PC-3 (cell line): ENCODE measurements around the gene GATA3. TPM values are rescaled to one million over a fixed set of nuclear protein-coding genes. Genes with fewer than 3 reads are reported as not detected.

ENCODE experiments used
- ATAC-seq: fragments of 200-7000 bp; cut with Tn5 transposase; 2 replicates; pipeline ENCODE4 v1.9.1; 2020; ENCODE audit warnings: mild to moderate bottlenecking, moderate library complexity
- BruUV-seq: library from RNA; stranded (reverse); fragments of 400-500 nt; replicated peaks from 2 replicates; lab custom pipeline; 2021; lab: Mats Ljungman, UMichigan
- CTCF ChIA-PET: fragments of 300-600 bp; sonication (Branson Sonifier 250); formaldehyde crosslinking; loops from one replicate; lab custom pipeline; 2022; ENCODE audit warnings: antibody characterized with exemption; lab: Charles Lee
- POLR2A ChIA-PET: fragments of 300-600 bp; sonication (Branson Sonifier 250); formaldehyde crosslinking; loops from one replicate; lab custom pipeline; 2022; ENCODE audit warnings: antibody characterized with exemption; ENCODE audit not compliant: unreplicated experiment; lab: Charles Lee
- DNase-seq: peaks from one replicate; pipeline ENCODE4 v3.0.0-alpha.2; 2015
- H2AFZ ChIP-seq: fragments of 300-600 bp; sonication (generic); 2 replicates; pipeline ENCODE4 v1.6.0; 2016; ENCODE audit warnings: antibody characterized with exemption, low read length
- H3F3A ChIP-seq: fragments of 300-600 bp; sonication (generic); one replicate; pipeline ENCODE4 v1.6.0; 2017; ENCODE audit warnings: antibody characterized with exemption, low read length, control low read depth, mild to moderate bottlenecking; ENCODE audit not compliant: unreplicated experiment
- H3K27ac ChIP-seq: fragments of 300-600 bp; sonication (generic); 2 replicates; pipeline ENCODE4 v1.5.1; 2016; ENCODE audit warnings: mild to moderate bottlenecking, low read length
- H3K27me3 ChIP-seq: fragments of 300-600 bp; sonication (generic); 2 replicates; pipeline ENCODE4 v1.6.1; 2016; ENCODE audit warnings: low read length, mixed read lengths
- H3K36me3 ChIP-seq: fragments of 300-600 bp; sonication (generic); 2 replicates; pipeline ENCODE4 v1.6.1; 2016; ENCODE audit warnings: low read depth, mixed run types, low read length, mixed read lengths
- H3K4me1 ChIP-seq: fragments of 300-600 bp; sonication (generic); 2 replicates; pipeline ENCODE4 v1.5.1; 2016; ENCODE audit warnings: low read length; ENCODE audit not compliant: insufficient read depth
- H3K4me2 ChIP-seq: fragments of 300-600 bp; sonication (generic); 2 replicates; pipeline ENCODE4 v1.6.0; 2016; ENCODE audit warnings: low read length
- H3K4me3 ChIP-seq: fragments of 300-600 bp; sonication (generic); 2 replicates; pipeline ENCODE4 v1.5.1; 2016; ENCODE audit warnings: mild to moderate bottlenecking, low read length, mixed read lengths
- H3K79me2 ChIP-seq: fragments of 300-600 bp; sonication (generic); 2 replicates; pipeline ENCODE4 v1.6.1; 2017; ENCODE audit warnings: low read length, mixed read lengths
- H3K9ac ChIP-seq: fragments of 300-600 bp; sonication (generic); 2 replicates; pipeline ENCODE4 v1.6.0; 2016; ENCODE audit warnings: mild to moderate bottlenecking, low read length
- H3K9me2 ChIP-seq: fragments of 300-600 bp; sonication (generic); replicated peaks from 2 replicates; pipeline ENCODE4 v1.6.1; 2016; ENCODE audit warnings: mixed run types, low read length, mixed read lengths
- H3K9me3 ChIP-seq: fragments of 300-600 bp; sonication (generic); 2 replicates; pipeline ENCODE4 v1.6.1; 2016; ENCODE audit warnings: low read length, mixed read lengths
- H4K20me1 ChIP-seq: fragments of 300-600 bp; sonication (generic); 2 replicates; pipeline ENCODE4 v1.6.1; 2016; ENCODE audit warnings: low read length, mixed read lengths
- CTCF ChIP-seq: fragments of 300-600 bp; sonication (generic); conservative IDR thresholded peaks from 2 replicates; pipeline ENCODE4 v1.5.1; 2017; ENCODE audit warnings: antibody characterized with exemption, low read depth, mild to moderate bottlenecking, low read length
- EZH2 ChIP-seq: fragments of 300-600 bp; sonication (generic); IDR thresholded peaks from one replicate; pipeline ENCODE4 v1.6.1; 2017; ENCODE audit warnings: antibody characterized with exemption, mild to moderate bottlenecking, low read length; ENCODE audit not compliant: unreplicated experiment
- EZH2phosphoT487 ChIP-seq: fragments of 300-600 bp; sonication (generic); IDR thresholded peaks from 2 replicates; pipeline ENCODE4 v1.6.1; 2018; ENCODE audit warnings: mild to moderate bottlenecking, antibody characterized with exemption, low read length, borderline replicate concordance
- intact Hi-C: fragments of 100-400 bp; cut with micrococcal nuclease; formaldehyde crosslinking; loops from 2 replicates; pipeline ENCODE4 v1.9.0; 2023
- total RNA-seq: library from RNA; depleted of rRNA; stranded (reverse); fragments of >200 nt; gene quantifications from 2 replicates; pipeline ENCODE4 v1.2.3, GENCODE V29; 2014

The GATA3 gene
- total RNA-seq, 1 experiment from 2014 or later = 2.6 TPM

DNA sequence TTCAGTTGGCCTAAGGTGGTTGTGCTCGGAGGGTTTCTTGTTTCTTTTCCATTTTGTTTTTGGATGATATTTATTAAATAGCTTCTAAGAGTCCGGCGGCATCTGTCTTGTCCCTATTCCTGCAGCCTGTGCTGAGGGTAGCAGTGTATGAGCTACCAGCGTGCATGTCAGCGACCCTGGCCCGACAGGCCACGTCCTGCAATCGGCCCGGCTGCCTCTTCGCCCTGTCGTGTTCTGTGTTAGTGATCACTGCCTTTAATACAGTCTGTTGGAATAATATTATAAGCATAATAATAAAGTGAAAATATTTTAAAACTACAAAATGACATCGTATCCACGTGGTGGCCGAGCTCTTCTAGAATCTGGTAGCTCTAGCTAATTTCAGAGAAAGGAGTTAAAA is 20.4 kb downstream of the GATA3 start:
- Histone ChIP-seq H3K79me2 (no peaks in the 10 kb centered on the region), H3K9me3 (no peaks in the 10 kb centered on the region), H3K27ac (no peak overlapping the region), H3K4me3 (no peak overlapping the region), H3K4me1 (peaks cover 7% of the 10 kb centered on the region; the same call in 1 of the 2 replicates), H3K9ac (no peak overlapping the region), H3F3A (no peaks in the 10 kb centered on the region), H4K20me1 (no peaks in the 10 kb centered on the region), H2AFZ (no peak overlapping the region), H3K27me3 (no peaks in the 10 kb centered on the region), H3K9me2 (no peaks in the 10 kb centered on the region), H3K36me3 (no peaks in the 10 kb centered on the region), H3K4me2 (no peak overlapping the region)
- BruUV-seq = no TSS peak
- intact Hi-C loops = no loop called here
- TF ChIP-seq CTCF (no peak), EZH2 (no peak), EZH2phosphoT487 (no peak)
- ChIA-PET CTCF (no interaction called here), POLR2A (interaction anchor here (0.6 kb wide), 1 partner anchor 12 kb away, joined by 3 read pairs; no protein-coding TSS in a partner anchor)
- no peak for ATAC-seq
- DNase-seq = no peak

DNA sequence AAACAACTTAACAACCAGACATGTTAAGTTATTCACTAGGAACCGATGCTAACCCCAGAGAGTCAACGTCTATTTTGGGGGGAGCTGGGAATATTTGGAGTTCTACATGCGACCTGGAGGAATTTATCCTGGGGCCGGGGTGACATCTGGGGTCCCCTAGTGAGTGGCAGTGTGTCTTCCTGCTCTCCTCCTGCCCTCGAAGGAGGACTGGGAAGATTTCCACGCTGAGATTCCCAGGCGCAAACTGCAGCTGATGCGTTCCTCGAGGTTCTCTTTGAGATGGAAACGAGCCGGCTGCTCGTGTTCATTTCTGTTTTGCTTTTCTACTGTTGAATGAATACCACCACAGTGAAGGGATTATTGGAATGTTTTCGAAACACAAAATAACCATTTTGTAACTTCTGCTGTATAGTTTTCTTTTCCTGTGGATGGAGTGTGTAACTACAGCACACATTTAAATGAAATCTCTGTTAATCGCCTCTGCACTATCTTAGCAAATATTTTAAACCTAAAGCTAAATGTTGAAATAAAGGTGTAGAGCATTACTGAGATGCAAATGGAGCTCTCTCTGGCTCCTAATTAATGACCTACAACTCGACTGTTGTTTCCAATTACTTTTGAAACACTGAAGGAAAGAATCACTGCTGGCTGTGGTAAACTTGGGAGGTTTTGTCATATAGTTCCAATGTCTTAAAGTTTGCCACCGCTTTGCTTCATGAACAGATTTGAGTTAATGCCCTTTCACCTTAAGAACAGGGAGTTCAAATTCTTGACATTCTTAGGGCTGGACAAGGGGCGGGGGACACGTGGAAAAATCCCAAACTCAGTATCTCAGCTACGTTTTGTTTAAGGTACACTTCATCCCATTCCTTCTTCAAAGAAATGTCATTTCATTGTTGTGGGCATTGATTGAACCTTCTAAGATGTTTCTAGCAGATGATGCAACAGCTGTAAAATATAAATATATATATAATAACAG is 21.1 kb downstream of the GATA3 start:
- H3K4me1 ChIP-seq = peaks cover 7% of the 10 kb centered on the region; the same call in 1 of the 2 replicates
- ChIA-PET POLR2A (no interaction called here), CTCF (no interaction called here)
- intact Hi-C loops = no loop called here
- ATAC-seq (no peak; the same call in 1 of the 2 replicates), DNase-seq (no peak)
- H3K9me3 ChIP-seq = no peaks in the 10 kb centered on the region
- H2AFZ ChIP-seq = no peak overlapping the region
- no peaks in the 10 kb centered on the region for H3K27me3 ChIP-seq
- no peak overlapping the region for H3K27ac ChIP-seq
- no peaks in the 10 kb centered on the region for H3K9me2 ChIP-seq
- no peaks in the 10 kb centered on the region for H4K20me1 ChIP-seq
- H3K9ac ChIP-seq = no peak overlapping the region
- no peaks in the 10 kb centered on the region for H3F3A ChIP-seq
- H3K4me2 ChIP-seq = no peak overlapping the region
- BruUV-seq = no TSS peak
- H3K4me3 ChIP-seq = no peak overlapping the region
- TF ChIP-seq CTCF (no peak), EZH2phosphoT487 (no peak), EZH2 (no peak)
- H3K79me2 ChIP-seq = no peaks in the 10 kb centered on the region
- no peaks in the 10 kb centered on the region for H3K36me3 ChIP-seq

GRCh38 chr10:8076933-8077332 is 22.4 kb downstream of the GATA3 start:
- Histone ChIP-seq H2AFZ (no peak overlapping the region), H3K9ac (no peak overlapping the region), H3K9me2 (no peaks in the 10 kb centered on the region), H3K79me2 (no peaks in the 10 kb centered on the region), H3K27ac (no peak overlapping the region), H3K27me3 (no peaks in the 10 kb centered on the region), H3K4me3 (no peak overlapping the region), H3K9me3 (no peaks in the 10 kb centered on the region), H3K36me3 (no peaks in the 10 kb centered on the region), H3K4me1 (peaks cover 7% of the 10 kb centered on the region; the same call in 1 of the 2 replicates), H3F3A (no peaks in the 10 kb centered on the region), H3K4me2 (no peak overlapping the region), H4K20me1 (no peaks in the 10 kb centered on the region)
- no peak for TF ChIP-seq EZH2
- no peak for TF ChIP-seq EZH2phosphoT487
- no peak for TF ChIP-seq CTCF
- no TSS peak for BruUV-seq
- intact Hi-C loops = no loop called here
- no peak for DNase-seq
- CTCF ChIA-PET = no interaction called here
- POLR2A ChIA-PET = no interaction called here
- no peak for ATAC-seq
